H1 (cell line): ENCODE results near the gene TEAD2. TPM values are rescaled to one million over a fixed set of nuclear protein-coding genes. Genes with fewer than 3 reads are reported as not detected.
A peak's percentile ranks its signal among the peaks of the same experiment; 100 is the strongest.

Experiments
- CTCF ChIA-PET: fragments of 300-600 bp; sonication (Branson Sonifier 250); formaldehyde crosslinking; loops from one replicate; lab custom pipeline; 2021; ENCODE audit not compliant: partially characterized antibody; lab: Charles Lee
- POLR2A ChIA-PET: fragments of 300-600 bp; sonication (Branson Sonifier 250); formaldehyde crosslinking; loops from one replicate; lab custom pipeline; 2021; ENCODE audit warnings: inconsistent platforms; ENCODE audit not compliant: partially characterized antibody; lab: Charles Lee
- DNase-seq, 2 experiments: peaks; one replicate each; pipeline versions ENCODE4 v3.0.0 to v3.0.0-alpha.2; 2010 to 2022; ENCODE audit warnings: low spot score in 2 of 2, low read depth in 1 of 2, mixed read lengths in 1 of 2
- FAIRE-seq: peaks from 2 replicates; lab custom pipeline; 2011; peaks lifted over from hg19 to GRCh38; lab: Jason Lieb, UNC
- H2AFZ ChIP-seq: 2 replicates; pipeline ENCODE4 v1.8.1; 2012; ENCODE audit warnings: low read length, inconsistent platforms
- H2AK5ac ChIP-seq: 2 replicates; pipeline ENCODE4 v1.6.1; 2013; ENCODE audit warnings: low read depth, low read length
- H2BK120ac ChIP-seq: replicated peaks from 2 replicates; pipeline ENCODE3; 2013; ENCODE audit warnings: low read depth, low read length, inconsistent platforms
- H2BK12ac ChIP-seq: 2 replicates; pipeline ENCODE4 v1.6.1; 2013; ENCODE audit warnings: low read depth, low read length
- H2BK15ac ChIP-seq: 2 replicates; pipeline ENCODE4 v1.6.1; 2013; ENCODE audit warnings: low read length
- H2BK20ac ChIP-seq: 2 replicates; pipeline ENCODE4 v1.6.1; 2013; ENCODE audit warnings: low read length
- H2BK5ac ChIP-seq: 2 replicates; pipeline ENCODE4 v1.6.1; 2013; ENCODE audit warnings: low read depth, low read length
- H3K14ac ChIP-seq: 2 replicates; pipeline ENCODE4 v1.6.1; 2013; ENCODE audit warnings: inconsistent platforms; ENCODE audit not compliant: insufficient read length
- H3K18ac ChIP-seq: 2 replicates; pipeline ENCODE4 v1.6.1; 2013; ENCODE audit warnings: low read length; ENCODE audit errors: extremely low read depth
- H3K23ac ChIP-seq: 2 replicates; pipeline ENCODE4 v1.6.1; 2013; ENCODE audit warnings: inconsistent platforms; ENCODE audit not compliant: insufficient read length
- H3K23me2 ChIP-seq: 2 replicates; pipeline ENCODE4 v1.6.1; 2013; ENCODE audit warnings: low read depth, low read length
- H3K27ac ChIP-seq: 2 replicates; pipeline ENCODE4 v1.6.1; 2011; ENCODE audit warnings: low read depth, low read length, inconsistent platforms
- H3K27me3 ChIP-seq, 4 experiments: replicated peaks in 1 of 4; 1 replicate in 1 of 4; 2 replicates in 3 of 4; pipeline versions ENCODE4 v1.6.1 to v1.8.1; 2011 to 2013; ENCODE audit warnings: low read length in 3 of 4, mild to moderate bottlenecking in 3 of 4, inconsistent platforms in 2 of 4, mixed read lengths in 2 of 4, moderate library complexity in 1 of 4; ENCODE audit not compliant: control insufficient read depth in 3 of 4, insufficient read depth in 3 of 4; ENCODE audit errors: extremely low read depth in 1 of 4
- H3K36me3 ChIP-seq, 4 experiments: 2 replicates each; pipeline versions ENCODE4 v1.6.1 to v1.8.1; 2011 to 2013; ENCODE audit warnings: mild to moderate bottlenecking in 4 of 4, low read length in 3 of 4, moderate library complexity in 2 of 4, control low read depth in 1 of 4, inconsistent platforms in 1 of 4; ENCODE audit not compliant: insufficient read depth in 4 of 4, control insufficient read depth in 2 of 4
- H3K4ac ChIP-seq: replicated peaks from 2 replicates; pipeline ENCODE3; 2013; ENCODE audit warnings: low read length, low read depth, mixed read lengths, inconsistent platforms; ENCODE audit not compliant: insufficient read length
- H3K4me1 ChIP-seq, 4 experiments: replicated peaks in 1 of 4; 1 replicate in 1 of 4; 2 replicates in 3 of 4; pipeline versions ENCODE4 v1.6.1 to v1.8.1; 2011 to 2013; ENCODE audit warnings: low read length in 3 of 4, inconsistent platforms in 2 of 4, mixed read lengths in 1 of 4; ENCODE audit not compliant: insufficient read depth in 4 of 4, control insufficient read depth in 3 of 4
- H3K4me2 ChIP-seq, 2 experiments: 2 replicates each; pipeline versions ENCODE4 v1.6.1 to v1.8.1; 2011 to 2013; ENCODE audit warnings: low read depth in 2 of 2, low read length in 2 of 2, control low read depth in 1 of 2, inconsistent platforms in 1 of 2, mild to moderate bottlenecking in 1 of 2; ENCODE audit not compliant: insufficient read depth in 1 of 2
- H3K4me3 ChIP-seq, 4 experiments: fragments of 200-600, 300-600 bp in 1 of 4; sonication (generic), shearing (Covaris generic), sonication (Bioruptor Twin) in 1 of 4; 2 replicates each; pipeline versions ENCODE4 v1.5.1 to v1.8.1; 2011 to 2016; ENCODE audit warnings: low read length in 4 of 4, low read depth in 3 of 4, control low read depth in 2 of 4, inconsistent platforms in 2 of 4, mild to moderate bottlenecking in 2 of 4, mixed read lengths in 1 of 4, moderate library complexity in 1 of 4; ENCODE audit not compliant: insufficient read depth in 2 of 4; ENCODE audit errors: extremely low read depth in 1 of 4
- H3K56ac ChIP-seq: replicated peaks from 2 replicates; pipeline ENCODE3; 2013; ENCODE audit warnings: low read depth, mild to moderate bottlenecking, mixed read lengths, low read length, inconsistent platforms; ENCODE audit not compliant: insufficient read length
- H3K79me1 ChIP-seq: 2 replicates; pipeline ENCODE4 v1.6.1; 2013; ENCODE audit warnings: low read depth, low read length, control low read depth
- H3K79me2 ChIP-seq, 2 experiments: 2 replicates each; pipeline versions ENCODE4 v1.6.1 to v1.8.1; 2012 to 2013; ENCODE audit warnings: low read length in 2 of 2, mild to moderate bottlenecking in 2 of 2, inconsistent platforms in 1 of 2; ENCODE audit not compliant: insufficient read depth in 2 of 2, control insufficient read depth in 1 of 2
- H3K9ac ChIP-seq, 4 experiments: replicated peaks in 1 of 4; 1 replicate in 1 of 4; 2 replicates in 3 of 4; pipeline versions ENCODE4 v1.6.1 to v1.8.1; 2011 to 2013; ENCODE audit warnings: low read depth in 3 of 4, low read length in 3 of 4, control low read depth in 2 of 4, mild to moderate bottlenecking in 2 of 4, moderate library complexity in 2 of 4, inconsistent platforms in 1 of 4; ENCODE audit errors: extremely low read depth in 1 of 4
- H3K9me3 ChIP-seq, 2 experiments: 2 replicates each; pipeline versions ENCODE4 v1.6.1 to v1.8.1; 2012 to 2013; ENCODE audit warnings: mild to moderate bottlenecking in 2 of 2, moderate library complexity in 2 of 2, control low read depth in 1 of 2, inconsistent platforms in 1 of 2, low read depth in 1 of 2, low read length in 1 of 2, mixed read lengths in 1 of 2; ENCODE audit not compliant: insufficient read depth in 2 of 2
- H4K20me1 ChIP-seq, 2 experiments: replicated peaks in 1 of 2; 2 replicates each; pipeline versions ENCODE3 to v1.8.1; 2011 to 2013; ENCODE audit warnings: inconsistent platforms in 2 of 2, low read length in 2 of 2, mild to moderate bottlenecking in 1 of 2; ENCODE audit not compliant: insufficient read depth in 2 of 2, control insufficient read depth in 1 of 2
- H4K5ac ChIP-seq: 2 replicates; pipeline ENCODE4 v1.6.1; 2013; ENCODE audit warnings: low read length, low read depth, mixed read lengths, inconsistent platforms; ENCODE audit not compliant: insufficient read length
- H4K8ac ChIP-seq: 2 replicates; pipeline ENCODE4 v1.8.0; 2013; ENCODE audit warnings: mild to moderate bottlenecking, moderate library complexity, low read length, inconsistent platforms; ENCODE audit not compliant: insufficient read depth; ENCODE audit errors: extremely low read depth
- H4K91ac ChIP-seq: replicated peaks from 2 replicates; pipeline ENCODE3; 2013; ENCODE audit warnings: low read length, mixed read lengths, inconsistent platforms; ENCODE audit not compliant: insufficient read length
- CBX8 ChIP-seq: fragments of 300-800, 300-1000 bp; sonication (generic); IDR thresholded peaks from 2 replicates; pipeline ENCODE4 v1.7.1; 2016; ENCODE audit warnings: low read depth, low read length, borderline replicate concordance
- CHD1 ChIP-seq: IDR thresholded peaks from 2 replicates; pipeline ENCODE4 v1.6.1; 2012; ENCODE audit warnings: low read depth, low read length, improper control_type of control experiment
- RFX5 ChIP-seq: IDR thresholded peaks from 2 replicates; pipeline ENCODE4 v1.6.1; 2011; ENCODE audit warnings: low read depth, low read length, improper control_type of control experiment, borderline replicate concordance
- SIN3A ChIP-seq, 2 experiments: IDR thresholded peaks in 1 of 2; conservative IDR thresholded peaks in 1 of 2; 2 replicates each; pipeline ENCODE4 v1.6.1; 2011 to 2012; ENCODE audit warnings: low read length in 2 of 2, improper control_type of control experiment in 1 of 2, low read depth in 1 of 2, mild to moderate bottlenecking in 1 of 2
- TEAD4 ChIP-seq: IDR thresholded peaks from 2 replicates; pipeline ENCODE4 v1.6.1; 2012; ENCODE audit warnings: low read depth, low read length, inconsistent platforms, mixed read lengths
- WGBS, 2 experiments: shearing (Covaris generic) in 1 of 2; methylation state at CpG; one replicate each; pipeline versions ENCODE4 v1.1.6 to v1.1.7; 2013 to 2015; ENCODE audit warnings: low lambda C conversion rate in 2 of 2, mixed read lengths in 2 of 2, inconsistent platforms in 1 of 2, low coverage in 1 of 2, missing lambda C conversion rate in 1 of 2; ENCODE audit not compliant: insufficient replicate concordance in 2 of 2, insufficient coverage in 1 of 2, insufficient read length in 1 of 2; ENCODE audit errors: extremely low coverage in 1 of 2, missing lambda C conversion rate in 1 of 2; 5-methylcytosine and 5-hydroxymethylcytosine counted together
- polyA plus RNA-seq, 7 experiments: library from polyadenylated mRNA; depleted of rRNA in 3 of 7; stranded (reverse) in 5 of 7; unstranded in 2 of 7; fragments of >200 nt in 5 of 7; fragments of 200-250 nt in 2 of 7; gene quantifications; 1 replicate in 5 of 7; 2 replicates in 1 of 7; 4 replicates in 1 of 7; pipeline versions ENCODE4 v1.2.1 to v1.2.3, GENCODE V29; 2011 to 2013; ENCODE audit warnings: missing spikeins in 2 of 7, mixed read lengths in 2 of 7
- total RNA-seq: library from RNA; stranded (reverse); fragmentation: NEBNext Ultra II Directional; extraction: Animal tissue kit (Norgen Biotek cat#: 25700); gene quantifications from 2 replicates; pipeline ENCODE4 v1.2.1, GENCODE V29; 2021
- TF ChIP-seq, protein P1 (sequence below), 3 experiments: IDR thresholded peaks; 1 replicate in 2 of 3; 2 replicates in 1 of 3; pipeline versions ENCODE4 v1.5.1 to v1.6.1; 2011; ENCODE audit warnings: low read length in 3 of 3, mild to moderate bottlenecking in 3 of 3, inconsistent platforms in 2 of 3, low read depth in 1 of 3, moderate library complexity in 1 of 3; ENCODE audit not compliant: insufficient read depth in 1 of 3; ENCODE audit errors: control extremely low read depth in 1 of 3
- TF ChIP-seq, protein P2 (sequence below): IDR thresholded peaks from 2 replicates; pipeline ENCODE4 v1.6.1; 2012; ENCODE audit warnings: low read length, inconsistent platforms

Gene TEAD2
- total and polyA plus RNA-seq, 2 of the 8 experiments (the other 6 are each of a cell fraction or from before 2014, with no cell fraction given): 87.6 to 146 TPM

DNA sequence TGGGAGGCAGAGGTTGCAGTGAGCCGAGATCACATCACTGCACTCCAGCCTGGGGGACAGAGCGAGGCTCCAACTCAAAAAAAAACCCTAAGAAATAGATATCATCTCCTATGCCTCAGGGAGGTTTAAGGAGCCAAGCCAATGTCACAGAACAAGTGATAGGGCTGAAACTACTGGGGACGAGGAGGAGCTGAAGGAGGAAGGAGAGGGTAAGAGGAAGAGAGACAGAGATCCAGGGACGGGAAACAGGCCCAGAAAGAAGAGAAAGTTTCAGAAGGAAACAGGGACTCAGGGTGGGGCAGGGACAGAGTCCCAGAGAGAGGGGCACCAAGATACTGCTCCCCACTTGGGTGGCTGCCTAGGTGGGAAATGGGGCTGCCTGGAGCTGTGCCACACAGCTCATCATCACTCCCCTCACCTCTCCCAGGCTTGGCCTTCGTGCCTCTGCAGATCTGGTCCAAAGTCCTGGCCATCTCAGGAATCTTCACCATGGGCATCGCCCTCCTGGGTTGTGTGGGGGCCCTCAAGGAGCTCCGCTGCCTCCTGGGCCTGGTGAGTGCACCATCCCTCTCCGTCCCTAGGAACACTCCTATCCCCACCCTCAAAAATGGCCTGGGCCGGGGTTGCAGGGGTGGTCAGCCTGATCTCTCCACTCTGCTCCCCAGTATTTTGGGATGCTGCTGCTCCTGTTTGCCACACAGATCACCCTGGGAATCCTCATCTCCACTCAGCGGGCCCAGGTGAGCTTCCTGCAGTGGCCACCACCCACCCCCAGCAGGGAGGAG, 25.5 kb downstream of the TEAD2 start:
- no peak overlapping the region for H3K27ac ChIP-seq
- H3K14ac ChIP-seq: no peak overlapping the region
- H3K36me3 ChIP-seq: peaks cover 3 to 11% (median 8%) of the 10 kb centered on the region in 4 experiments; a peak in 7 of 8 replicates
- no peak overlapping the region for H3K4me3 ChIP-seq
- no peaks in the 10 kb centered on the region for H3K79me1 ChIP-seq
- no peak overlapping the region for H2BK5ac ChIP-seq
- no peak overlapping the region for H2BK120ac ChIP-seq
- H3K23me2 ChIP-seq: peaks cover 13% of the 10 kb centered on the region
- H3K4me1 ChIP-seq: peaks cover 0 to 17% (median 10%) of the 10 kb centered on the region in 4 experiments; a peak in 6 of 7 replicates
- H4K8ac ChIP-seq: no peak overlapping the region
- H3K18ac ChIP-seq: no peak overlapping the region
- H3K56ac ChIP-seq: no peak overlapping the region
- H3K23ac ChIP-seq: no peak overlapping the region
- DNase-seq (no peak), FAIRE-seq (no peak)
- H3K79me2 ChIP-seq: no peaks in the 10 kb centered on the region
- H3K9ac ChIP-seq: no peak overlapping the region
- no peak overlapping the region for H4K91ac ChIP-seq
- CTCF ChIA-PET: interaction anchor here (0.5 to 2.5 kb wide), 7 partner anchors 8 to 111 kb away, joined by 3 to 9 read pairs (median 6); no protein-coding TSS in a partner anchor
- H3K9me3 ChIP-seq: no peaks in the 10 kb centered on the region
- H2BK15ac ChIP-seq: no peak overlapping the region
- H2AK5ac ChIP-seq: no peak overlapping the region
- H2BK20ac ChIP-seq: no peak overlapping the region
- peak overlapping the region; percentile 74 for H3K4ac ChIP-seq
- H2AFZ ChIP-seq: no peak overlapping the region
- no peak overlapping the region for H4K5ac ChIP-seq
- H4K20me1 ChIP-seq: peaks cover 2 to 17% of the 10 kb centered on the region in 2 experiments
- POLR2A ChIA-PET: interaction anchor here (0.6 to 6.9 kb wide), 12 partner anchors 9 to 99 kb away, joined by 3 to 63 read pairs (median 4); partner anchors contain the start of genes DKKL1 and TEAD2
- H3K4me2 ChIP-seq: no peak overlapping the region; a peak in 1 of 4 replicates
- 91% methylated on average over 9 of the region's 10 CpGs; no CpG with 5 or more reads in 1 of the 2 experiments for WGBS, 2 experiments
- peaks cover 0 to 10% (median 3%) of the 10 kb centered on the region in 4 experiments; a peak in 4 of 7 replicates for H3K27me3 ChIP-seq
- no peak overlapping the region for H2BK12ac ChIP-seq
- TF ChIP-seq CHD1 (no peak), RFX5 (no peak), SIN3A (conservative IDR thresholded peaks at IDR 0.05 in 1 of 2, IDR thresholded peaks at IDR 0.05 in 1 of 2; ENCODE audit: low read depth in 1 of 2, low read length in 2 of 2) (no peak), TEAD4 (no peak), CBX8 (no peak)
- TF ChIP-seq, protein P1, sequence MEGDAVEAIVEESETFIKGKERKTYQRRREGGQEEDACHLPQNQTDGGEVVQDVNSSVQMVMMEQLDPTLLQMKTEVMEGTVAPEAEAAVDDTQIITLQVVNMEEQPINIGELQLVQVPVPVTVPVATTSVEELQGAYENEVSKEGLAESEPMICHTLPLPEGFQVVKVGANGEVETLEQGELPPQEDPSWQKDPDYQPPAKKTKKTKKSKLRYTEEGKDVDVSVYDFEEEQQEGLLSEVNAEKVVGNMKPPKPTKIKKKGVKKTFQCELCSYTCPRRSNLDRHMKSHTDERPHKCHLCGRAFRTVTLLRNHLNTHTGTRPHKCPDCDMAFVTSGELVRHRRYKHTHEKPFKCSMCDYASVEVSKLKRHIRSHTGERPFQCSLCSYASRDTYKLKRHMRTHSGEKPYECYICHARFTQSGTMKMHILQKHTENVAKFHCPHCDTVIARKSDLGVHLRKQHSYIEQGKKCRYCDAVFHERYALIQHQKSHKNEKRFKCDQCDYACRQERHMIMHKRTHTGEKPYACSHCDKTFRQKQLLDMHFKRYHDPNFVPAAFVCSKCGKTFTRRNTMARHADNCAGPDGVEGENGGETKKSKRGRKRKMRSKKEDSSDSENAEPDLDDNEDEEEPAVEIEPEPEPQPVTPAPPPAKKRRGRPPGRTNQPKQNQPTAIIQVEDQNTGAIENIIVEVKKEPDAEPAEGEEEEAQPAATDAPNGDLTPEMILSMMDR (IDR thresholded peaks at IDR 0.05; ENCODE audit: control extremely low read depth in 1 of 3, insufficient read depth in 1 of 3, low read depth in 1 of 3, low read length in 3 of 3): no peak
- TF ChIP-seq, protein P2, sequence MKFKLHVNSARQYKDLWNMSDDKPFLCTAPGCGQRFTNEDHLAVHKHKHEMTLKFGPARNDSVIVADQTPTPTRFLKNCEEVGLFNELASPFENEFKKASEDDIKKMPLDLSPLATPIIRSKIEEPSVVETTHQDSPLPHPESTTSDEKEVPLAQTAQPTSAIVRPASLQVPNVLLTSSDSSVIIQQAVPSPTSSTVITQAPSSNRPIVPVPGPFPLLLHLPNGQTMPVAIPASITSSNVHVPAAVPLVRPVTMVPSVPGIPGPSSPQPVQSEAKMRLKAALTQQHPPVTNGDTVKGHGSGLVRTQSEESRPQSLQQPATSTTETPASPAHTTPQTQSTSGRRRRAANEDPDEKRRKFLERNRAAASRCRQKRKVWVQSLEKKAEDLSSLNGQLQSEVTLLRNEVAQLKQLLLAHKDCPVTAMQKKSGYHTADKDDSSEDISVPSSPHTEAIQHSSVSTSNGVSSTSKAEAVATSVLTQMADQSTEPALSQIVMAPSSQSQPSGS: no peak
